AG09319 (cell line): Measurements from ENCODE around the gene ARHGEF10L.

Experiments
- DNase-seq: peaks from one replicate; pipeline ENCODE4 v3.0.0-alpha.2; 2010; ENCODE audit warnings: low read depth; ENCODE audit errors: extremely low read depth
- CTCF ChIP-seq: IDR thresholded peaks from 2 replicates; pipeline ENCODE4 v1.5.1; 2011; ENCODE audit warnings: low read depth, mild to moderate bottlenecking, inconsistent platforms, low read length, moderate library complexity

ARHGEF10L gene

GRCh38 chr1:17561561-17561985 is 22.1 kb downstream of the ARHGEF10L start:
- no peak for DNase-seq
- no peak for TF ChIP-seq CTCF

- TF ChIP-seq CTCF, result no peak
- no peak for DNase-seq
Measured at GRCh38 chr1:17562375-17562774, 22.9 kb downstream of the ARHGEF10L start.

GRCh38 chr1:17563494-17564281 is 24.2 kb downstream of the ARHGEF10L start:
- DNase-seq, result no peak
- no peak for TF ChIP-seq CTCF

GRCh38 chr1:17564458-17565393 is 25.2 kb downstream of the ARHGEF10L start:
- no peak for DNase-seq
- TF ChIP-seq CTCF, result no peak

- DNase-seq, result no peak
- no peak for TF ChIP-seq CTCF
Measured at GRCh38 chr1:17565461-17566252, 26.2 kb downstream of the ARHGEF10L start.

- DNase-seq, result no peak
- no peak for TF ChIP-seq CTCF
Measured at GRCh38 chr1:17566417-17566816, 26.9 kb downstream of the ARHGEF10L start.
